Measurements from ENCODE around the gene FBXL7. TPM values are rescaled to one million over a fixed set of nuclear protein-coding genes. Genes with fewer than 3 reads are reported as not detected.

Gene FBXL7
- total and polyA plus RNA-seq, 2 donors (not counting 3 experiments of a cell fraction or from before 2014, with no cell fraction given): 23.5 to 32.2 TPM

GRCh38 chr5:15702102-15702501 is 202.1 kb downstream of the FBXL7 start:
- CTCF ChIA-PET: no interaction called here
- H3K4me3 ChIP-seq (replicated peaks in 1 of 3; ENCODE audit: insufficient read depth in 1 of 3, low read depth in 1 of 3, low read length in 3 of 3): no peak overlapping the region

More at GRCh38 chr5:15702102-15702501, 202.1 kb downstream of the FBXL7 start:
- no peak overlapping the region for H3K9ac ChIP-seq (replicated peaks; ENCODE audit: extremely low read depth, insufficient read depth, low read length)
- no peak for TF ChIP-seq CTCF (IDR thresholded peaks at IDR 0.05; ENCODE audit: extremely low read depth in 1 of 2, insufficient read depth in 1 of 2, low read depth in 1 of 2, low read length in 2 of 2)
- no peak for TF ChIP-seq POLR2A (IDR thresholded peaks at IDR 0.05; ENCODE audit: low read depth, low read length)
- no peak for TF ChIP-seq POLR2AphosphoS5 (IDR thresholded peaks at IDR 0.05; ENCODE audit: insufficient read depth, low read depth, low read length)
- TF ChIP-seq JUN (IDR thresholded peaks at IDR 0.05; ENCODE audit: borderline replicate concordance, insufficient read depth, insufficient read length, low read depth): no peak
- no peak for TF ChIP-seq MAX (IDR thresholded peaks at IDR 0.05; ENCODE audit: insufficient read depth, insufficient read length)
- no peak for TF ChIP-seq GATA2 (IDR thresholded peaks at IDR 0.05; ENCODE audit: insufficient read depth, insufficient read length, low read depth, low read length)
- TF ChIP-seq FOS (IDR thresholded peaks at IDR 0.05; ENCODE audit: borderline replicate concordance, insufficient read depth, low read length): no peak
- TF ChIP-seq MYC (IDR thresholded peaks at IDR 0.05; ENCODE audit: low read depth, low read length): no peak
- no peak for TF ChIP-seq EZH2 (IDR thresholded peaks at IDR 0.05; ENCODE audit: borderline replicate concordance, low read depth, low read length, severe bottlenecking)
- H3K79me2 ChIP-seq (ENCODE audit: control insufficient read depth, insufficient read depth, low read length): peaks cover 7% of the 10 kb centered on the region
- no peak overlapping the region for H3K4me2 ChIP-seq (ENCODE audit: insufficient read depth, low read length)
- H3K36me3 ChIP-seq (ENCODE audit: control insufficient read depth in 2 of 2, extremely low read depth in 1 of 2, insufficient read depth in 2 of 2, low read length in 2 of 2): no peaks in the 10 kb centered on the region
- no peaks in the 10 kb centered on the region for H3K9me3 ChIP-seq (replicated peaks; ENCODE audit: control insufficient read depth, insufficient read depth, low read length)
- H4K20me1 ChIP-seq (replicated peaks; ENCODE audit: control insufficient read depth, extremely low read depth, insufficient read depth, low read length): peaks cover 2% of the 10 kb centered on the region
- dilution Hi-C loops (cut with MboI; ENCODE audit: extremely low pct_ligation_motif_present, low sequenced_read_pairs) (no loop called here), intact Hi-C loops (cut with micrococcal nuclease) (no loop called here)
- FAIRE-seq (no peak), DNase-seq (ENCODE audit: low read depth, low spot score) (no peak)
- BruUV-seq (replicated peaks): no TSS peak
- no peaks in the 10 kb centered on the region for H3K4me1 ChIP-seq (ENCODE audit: control insufficient read depth, extremely low read depth, insufficient read depth, low read length)
- no peak overlapping the region for H2AFZ ChIP-seq (ENCODE audit: low read depth, low read length)
- H3K9me1 ChIP-seq (replicated peaks; ENCODE audit: control insufficient read depth, extremely low read depth, insufficient read depth, low read length): no peaks in the 10 kb centered on the region
- H3K27me3 ChIP-seq (ENCODE audit: control insufficient read depth in 2 of 2, insufficient read depth in 2 of 2, low read length in 2 of 2): no peaks in the 10 kb centered on the region
- H3K27ac ChIP-seq (ENCODE audit: insufficient read depth, low read depth, low read length): no peak overlapping the region
- POLR2A ChIA-PET: no interaction called here

All from endothelial cell of umbilical vein (primary cell).